ENCODE measurements around the gene CLDN9. TPM values are rescaled to one million over a fixed set of nuclear protein-coding genes. Genes with fewer than 3 reads are reported as not detected.

Gene CLDN9
- total and polyA plus RNA-seq, 9 of the 15 experiments (the other 6 are each of a cell fraction or from before 2014, with no cell fraction given): 0.12 to 0.44 (median 0.22) TPM; not detected in 4

DNA sequence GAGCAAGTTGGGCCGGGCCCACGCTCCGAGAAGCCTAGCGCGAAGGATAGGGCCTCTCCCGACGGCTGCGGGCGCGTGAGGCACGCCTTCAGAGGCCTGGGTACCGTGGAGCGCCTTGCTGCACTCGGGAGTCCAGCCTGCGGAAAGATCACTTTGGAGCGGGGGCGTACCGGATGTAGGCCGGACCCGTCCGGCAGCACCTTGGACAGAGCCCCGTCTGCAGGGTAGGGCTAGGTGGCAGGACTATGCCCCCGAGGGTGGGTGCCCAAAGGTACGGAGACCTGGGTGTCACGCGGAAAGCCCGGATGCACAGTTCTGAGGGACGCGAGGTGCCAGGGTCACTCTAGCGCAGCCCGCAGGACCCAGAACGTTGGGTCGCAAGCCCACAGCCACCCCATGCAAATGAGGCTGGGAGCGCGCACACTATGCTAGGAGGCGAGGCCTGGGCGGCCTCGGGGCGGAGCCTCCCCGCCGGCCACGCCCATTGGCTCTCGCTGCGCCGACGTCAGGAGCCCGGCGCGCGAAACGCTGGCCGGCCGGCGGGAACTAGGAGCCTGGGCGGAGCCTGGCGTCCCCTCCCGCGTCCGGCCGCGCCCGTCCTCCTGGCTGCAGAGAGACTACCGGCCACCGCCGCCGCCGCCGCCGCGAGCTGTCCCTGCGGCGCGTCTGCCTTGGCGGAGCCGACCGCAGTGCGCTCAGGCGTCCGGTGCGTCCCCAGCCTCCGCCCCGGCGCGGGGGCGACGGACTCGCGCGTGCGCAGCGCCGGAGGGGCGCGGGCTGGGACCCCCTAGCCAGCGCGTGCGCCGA is 43.8 kb upstream of the CLDN9 start, which contains the start of gene PAQR4 (continued):
- TF ChIP-seq HMG20A (CRISPR knock-in tag; conservative IDR thresholded peaks at IDR 0.05) (no peak), NR2F6 (CRISPR knock-in tag; IDR thresholded peaks at IDR 0.05) (no peak), EP400 (IDR thresholded peaks at IDR 0.05) (peak; percentile 30; the same call in 1 of the 2 replicates), ZFP36 (IDR thresholded peaks at IDR 0.05; ENCODE audit: low read depth, low read length, partially characterized antibody) (no peak), RNF2 (IDR thresholded peaks at IDR 0.05) (peak; percentile 56; the same call in 1 of the 2 replicates), NFIX (CRISPR knock-in tag; IDR thresholded peaks at IDR 0.05; ENCODE audit: low read depth) (no peak), ESRRB (CRISPR knock-in tag; IDR thresholded peaks at IDR 0.05; ENCODE audit: borderline replicate concordance) (no peak), HMGN3 (IDR thresholded peaks at IDR 0.05; ENCODE audit: borderline replicate concordance, extremely low read depth, insufficient read length, low read depth, low read length) (peak; percentile 92), RB1 (IDR thresholded peaks at IDR 0.05; ENCODE audit: low read depth) (peak; percentile 99), SRF (CRISPR knock-in tag; IDR thresholded peaks at IDR 0.05) (peak in 1 of 2 experiments; percentile 78; a peak in 2 of 4 replicates), IRF2 (CRISPR knock-in tag; IDR thresholded peaks at IDR 0.05) (peak; percentile 83; the same call in 1 of the 2 replicates), SAFB2 (IDR thresholded peaks at IDR 0.05; ENCODE audit: borderline replicate concordance, low read depth, low read length, severe bottlenecking) (no peak), HIVEP1 (CRISPR knock-in tag; IDR thresholded peaks at IDR 0.05) (peak; percentile 67; the same call in 1 of the 2 replicates), ZNF143 (CRISPR knock-in tag; IDR thresholded peaks at IDR 0.05) (no peak), NR1H2 (CRISPR knock-in tag; IDR thresholded peaks at IDR 0.05) (peak; percentile 36; the same call in 1 of the 2 replicates), EP300 (IDR thresholded peaks at IDR 0.05; ENCODE audit: low read length) (0 out of 2 replicates have a peak, but pooled peaks have one; percentile 15), ZNF184 (CRISPR knock-in tag; IDR thresholded peaks at IDR 0.05) (no peak), MIER1 (IDR thresholded peaks at IDR 0.05; ENCODE audit: low read depth) (peak; percentile 99), EHMT2 (IDR thresholded peaks at IDR 0.05) (peak; percentile 99), NCOA2 (IDR thresholded peaks at IDR 0.05; ENCODE audit: partially characterized antibody in 2 of 2) (no peak), ZC3H11A (IDR thresholded peaks at IDR 0.05; ENCODE audit: low read depth, low read length) (no peak), CBX3 (IDR thresholded peaks at IDR 0.05; ENCODE audit: borderline replicate concordance in 1 of 2, low read length in 2 of 2) (0 out of 3 replicates have a peak, but pooled peaks of 1 of the 2 experiments have one; percentile 74)
- TF ChIP-seq, protein P1, sequence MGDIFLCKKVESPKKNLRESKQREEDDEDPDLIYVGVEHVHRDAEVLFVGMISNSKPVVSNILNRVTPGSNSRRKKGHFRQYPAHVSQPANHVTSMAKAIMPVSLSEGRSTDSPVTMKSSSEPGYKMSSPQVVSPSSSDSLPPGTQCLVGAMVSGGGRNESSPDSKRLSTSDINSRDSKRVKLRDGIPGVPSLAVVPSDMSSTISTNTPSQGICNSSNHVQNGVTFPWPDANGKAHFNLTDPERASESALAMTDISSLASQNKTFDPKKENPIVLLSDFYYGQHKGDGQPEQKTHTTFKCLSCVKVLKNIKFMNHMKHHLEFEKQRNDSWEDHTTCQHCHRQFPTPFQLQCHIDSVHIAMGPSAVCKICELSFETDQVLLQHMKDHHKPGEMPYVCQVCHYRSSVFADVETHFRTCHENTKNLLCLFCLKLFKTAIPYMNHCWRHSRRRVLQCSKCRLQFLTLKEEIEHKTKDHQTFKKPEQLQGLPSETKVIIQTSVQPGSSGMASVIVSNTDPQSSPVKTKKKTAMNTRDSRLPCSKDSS (IDR thresholded peaks at IDR 0.05; ENCODE audit: low read depth, partially characterized antibody): no peak
- TF ChIP-seq, protein P2, sequence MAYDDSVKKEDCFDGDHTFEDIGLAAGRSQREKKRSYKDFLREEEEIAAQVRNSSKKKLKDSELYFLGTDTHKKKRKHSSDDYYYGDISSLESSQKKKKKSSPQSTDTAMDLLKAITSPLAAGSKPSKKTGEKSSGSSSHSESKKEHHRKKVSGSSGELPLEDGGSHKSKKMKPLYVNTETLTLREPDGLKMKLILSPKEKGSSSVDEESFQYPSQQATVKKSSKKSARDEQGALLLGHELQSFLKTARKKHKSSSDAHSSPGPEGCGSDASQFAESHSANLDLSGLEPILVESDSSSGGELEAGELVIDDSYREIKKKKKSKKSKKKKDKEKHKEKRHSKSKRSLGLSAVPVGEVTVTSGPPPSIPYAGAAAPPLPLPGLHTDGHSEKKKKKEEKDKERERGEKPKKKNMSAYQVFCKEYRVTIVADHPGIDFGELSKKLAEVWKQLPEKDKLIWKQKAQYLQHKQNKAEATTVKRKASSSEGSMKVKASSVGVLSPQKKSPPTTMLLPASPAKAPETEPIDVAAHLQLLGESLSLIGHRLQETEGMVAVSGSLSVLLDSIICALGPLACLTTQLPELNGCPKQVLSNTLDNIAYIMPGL (CRISPR knock-in tag; IDR thresholded peaks at IDR 0.05): peak; percentile 84
- TF ChIP-seq, protein P3, sequence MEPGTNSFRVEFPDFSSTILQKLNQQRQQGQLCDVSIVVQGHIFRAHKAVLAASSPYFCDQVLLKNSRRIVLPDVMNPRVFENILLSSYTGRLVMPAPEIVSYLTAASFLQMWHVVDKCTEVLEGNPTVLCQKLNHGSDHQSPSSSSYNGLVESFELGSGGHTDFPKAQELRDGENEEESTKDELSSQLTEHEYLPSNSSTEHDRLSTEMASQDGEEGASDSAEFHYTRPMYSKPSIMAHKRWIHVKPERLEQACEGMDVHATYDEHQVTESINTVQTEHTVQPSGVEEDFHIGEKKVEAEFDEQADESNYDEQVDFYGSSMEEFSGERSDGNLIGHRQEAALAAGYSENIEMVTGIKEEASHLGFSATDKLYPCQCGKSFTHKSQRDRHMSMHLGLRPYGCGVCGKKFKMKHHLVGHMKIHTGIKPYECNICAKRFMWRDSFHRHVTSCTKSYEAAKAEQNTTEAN (CRISPR knock-in tag; IDR thresholded peaks at IDR 0.05): peak; percentile 16; the same call in 1 of the 2 replicates
